Fibroblast of lung (primary cell): Measurements from ENCODE around the gene SLC22A7. TPM values are rescaled to one million over a fixed set of nuclear protein-coding genes. Genes with fewer than 3 reads are reported as not detected.

ENCODE experiments used
- DNase-seq, 2 donors: peaks; one replicate each; pipeline versions ENCODE4 v3.0.0 to v3.0.0-alpha.2; 2010; ENCODE audit warnings: low read depth in 2 of 2
- H2AFZ ChIP-seq: 2 replicates; pipeline ENCODE4 v1.5.1; 2012; ENCODE audit warnings: low read length, control low read depth, inconsistent platforms
- H3K27ac ChIP-seq: 2 replicates; pipeline ENCODE4 v1.5.1; 2011; ENCODE audit warnings: low read length, control low read depth; ENCODE audit not compliant: insufficient read depth
- H3K27me3 ChIP-seq: 2 replicates; pipeline ENCODE4 v1.5.1; 2011; ENCODE audit warnings: mild to moderate bottlenecking, low read length; ENCODE audit not compliant: control insufficient read depth, insufficient read depth
- H3K36me3 ChIP-seq: 2 replicates; pipeline ENCODE4 v1.5.1; 2011; ENCODE audit warnings: low read length; ENCODE audit not compliant: control insufficient read depth, insufficient read depth
- H3K4me1 ChIP-seq: 2 replicates; pipeline ENCODE4 v1.5.1; 2011; ENCODE audit warnings: low read length; ENCODE audit not compliant: control insufficient read depth, insufficient read depth; ENCODE audit errors: extremely low read depth
- H3K4me2 ChIP-seq: 2 replicates; pipeline ENCODE4 v1.5.1; 2011; ENCODE audit warnings: low read length, control low read depth; ENCODE audit not compliant: insufficient read depth; ENCODE audit errors: extremely low read depth
- H3K4me3 ChIP-seq, 4 experiments: fragments of 200-600 bp in 1 of 4; sonication (generic) in 1 of 4; replicated peaks in 1 of 4; 2 replicates each; pipeline ENCODE4 v1.5.1; 2011 to 2016; ENCODE audit warnings: low read length in 4 of 4, low read depth in 3 of 4, mild to moderate bottlenecking in 3 of 4, control low read depth in 2 of 4, inconsistent platforms in 1 of 4, mixed read lengths in 1 of 4; ENCODE audit not compliant: insufficient read depth in 1 of 4; ENCODE audit errors: control extremely low read depth in 1 of 4
- H3K79me2 ChIP-seq: 2 replicates; pipeline ENCODE4 v1.5.1; 2012; ENCODE audit warnings: mild to moderate bottlenecking, low read length, inconsistent platforms; ENCODE audit not compliant: control insufficient read depth, insufficient read depth
- H3K9ac ChIP-seq: 2 replicates; pipeline ENCODE4 v1.5.1; 2011; ENCODE audit warnings: mild to moderate bottlenecking, low read length, control low read depth; ENCODE audit not compliant: insufficient read depth
- H3K9me3 ChIP-seq: 2 replicates; pipeline ENCODE4 v1.5.1; 2012; ENCODE audit warnings: low read depth, low read length; ENCODE audit not compliant: control insufficient read depth, insufficient read depth
- H4K20me1 ChIP-seq: 2 replicates; pipeline ENCODE4 v1.5.1; 2011; ENCODE audit warnings: low read length; ENCODE audit not compliant: control insufficient read depth, insufficient read depth; ENCODE audit errors: extremely low read depth
- CTCF ChIP-seq, 2 donors: IDR thresholded peaks in 1 of 2; conservative IDR thresholded peaks in 1 of 2; 1 replicate in 1 of 2; 2 replicates in 1 of 2; pipeline ENCODE4 v1.5.1; 2011 to 2012; ENCODE audit warnings: low read length in 2 of 2, control low read depth in 1 of 2, inconsistent platforms in 1 of 2, low read depth in 1 of 2, mild to moderate bottlenecking in 1 of 2
- EZH2 ChIP-seq: IDR thresholded peaks from 2 replicates; pipeline ENCODE4 v1.5.1; 2012; ENCODE audit warnings: low read length, control low read depth, mild to moderate bottlenecking; ENCODE audit errors: missing control alignments
- polyA plus RNA-seq, 2 donors: library from polyadenylated mRNA; depleted of rRNA in 1 of 2; stranded (reverse) in 1 of 2; unstranded in 1 of 2; fragments of >200 nt; gene quantifications; 2 replicates each; pipeline ENCODE4 v1.2.1, GENCODE V29; 2011 to 2012; ENCODE audit warnings: missing spikeins in 1 of 2
- total RNA-seq: library from RNA; depleted of rRNA; stranded (reverse); fragments of >200 nt; gene quantifications from 2 replicates; pipeline ENCODE4 v1.2.1, GENCODE V29; 2014

The SLC22A7 gene
- total and polyA plus RNA-seq, 2 donors (not counting 1 experiment from before 2014, with no cell fraction given): not detected

GRCh38 chr6:43261198-43261597, 36.9 kb upstream of the SLC22A7 start:
- no peak for TF ChIP-seq CTCF (conservative IDR thresholded peaks at IDR 0.05 in 1 of 2, IDR thresholded peaks at IDR 0.05 in 1 of 2; ENCODE audit: low read depth in 1 of 2, low read length in 2 of 2)
- no peak for TF ChIP-seq EZH2
- no peak overlapping the region for H3K9ac ChIP-seq
- DNase-seq: no peak
- no peaks in the 10 kb centered on the region for H3K79me2 ChIP-seq
- H4K20me1 ChIP-seq: no peaks in the 10 kb centered on the region
- no peak overlapping the region for H2AFZ ChIP-seq
- H3K9me3 ChIP-seq: no peaks in the 10 kb centered on the region
- no peak overlapping the region for H3K27ac ChIP-seq
- H3K4me1 ChIP-seq: no peaks in the 10 kb centered on the region
- no peak overlapping the region for H3K4me2 ChIP-seq
- H3K4me3 ChIP-seq: no peak overlapping the region
- no peaks in the 10 kb centered on the region for H3K27me3 ChIP-seq
- H3K36me3 ChIP-seq: no peaks in the 10 kb centered on the region

GRCh38 chr6:43262000-43262779, 35.9 kb upstream of the SLC22A7 start:
- TF ChIP-seq EZH2 (no peak), CTCF (conservative IDR thresholded peaks at IDR 0.05 in 1 of 2, IDR thresholded peaks at IDR 0.05 in 1 of 2; ENCODE audit: low read depth in 1 of 2, low read length in 2 of 2) (no peak)
- H3K27ac ChIP-seq: no peak overlapping the region
- DNase-seq: no peak

GRCh38 chr6:43262780-43263313, 35.2 kb upstream of the SLC22A7 start:
- H3K9ac ChIP-seq: no peak overlapping the region
- H3K4me1 ChIP-seq: no peaks in the 10 kb centered on the region
- H3K79me2 ChIP-seq: no peaks in the 10 kb centered on the region
- no peak overlapping the region for H2AFZ ChIP-seq
- H3K36me3 ChIP-seq: no peaks in the 10 kb centered on the region
- no peak for DNase-seq
- H3K27me3 ChIP-seq: peaks cover 5% of the 10 kb centered on the region
- H4K20me1 ChIP-seq: no peaks in the 10 kb centered on the region
- TF ChIP-seq CTCF (conservative IDR thresholded peaks at IDR 0.05 in 1 of 2, IDR thresholded peaks at IDR 0.05 in 1 of 2; ENCODE audit: low read depth in 1 of 2, low read length in 2 of 2) (no peak), EZH2 (no peak)
- no peaks in the 10 kb centered on the region for H3K9me3 ChIP-seq
- no peak overlapping the region for H3K4me2 ChIP-seq
- no peak overlapping the region for H3K27ac ChIP-seq
- no peak overlapping the region for H3K4me3 ChIP-seq

More at GRCh38 chr6:43262000-43262779, 35.9 kb upstream of the SLC22A7 start:
- Histone ChIP-seq H3K27me3 (peaks cover 4% of the 10 kb centered on the region), H3K9ac (no peak overlapping the region), H3K9me3 (no peaks in the 10 kb centered on the region), H3K79me2 (no peaks in the 10 kb centered on the region), H3K4me3 (no peak overlapping the region), H3K4me1 (no peaks in the 10 kb centered on the region), H2AFZ (no peak overlapping the region), H3K4me2 (no peak overlapping the region), H3K36me3 (no peaks in the 10 kb centered on the region), H4K20me1 (no peaks in the 10 kb centered on the region)
